Stimulated activated CD4-positive, alpha-beta T cell treated with anti-CD3 and anti-CD28 coated beads, Interleukin-4, amount 100 ng/mL, for 1 hour (primary cell): ENCODE results near the gene IER2.

ENCODE experiments used
- DNase-seq: peaks from one replicate; pipeline ENCODE4 v3.0.0-alpha.2; 2020

The IER2 gene, protein sequence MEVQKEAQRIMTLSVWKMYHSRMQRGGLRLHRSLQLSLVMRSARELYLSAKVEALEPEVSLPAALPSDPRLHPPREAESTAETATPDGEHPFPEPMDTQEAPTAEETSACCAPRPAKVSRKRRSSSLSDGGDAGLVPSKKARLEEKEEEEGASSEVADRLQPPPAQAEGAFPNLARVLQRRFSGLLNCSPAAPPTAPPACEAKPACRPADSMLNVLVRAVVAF

DNA sequence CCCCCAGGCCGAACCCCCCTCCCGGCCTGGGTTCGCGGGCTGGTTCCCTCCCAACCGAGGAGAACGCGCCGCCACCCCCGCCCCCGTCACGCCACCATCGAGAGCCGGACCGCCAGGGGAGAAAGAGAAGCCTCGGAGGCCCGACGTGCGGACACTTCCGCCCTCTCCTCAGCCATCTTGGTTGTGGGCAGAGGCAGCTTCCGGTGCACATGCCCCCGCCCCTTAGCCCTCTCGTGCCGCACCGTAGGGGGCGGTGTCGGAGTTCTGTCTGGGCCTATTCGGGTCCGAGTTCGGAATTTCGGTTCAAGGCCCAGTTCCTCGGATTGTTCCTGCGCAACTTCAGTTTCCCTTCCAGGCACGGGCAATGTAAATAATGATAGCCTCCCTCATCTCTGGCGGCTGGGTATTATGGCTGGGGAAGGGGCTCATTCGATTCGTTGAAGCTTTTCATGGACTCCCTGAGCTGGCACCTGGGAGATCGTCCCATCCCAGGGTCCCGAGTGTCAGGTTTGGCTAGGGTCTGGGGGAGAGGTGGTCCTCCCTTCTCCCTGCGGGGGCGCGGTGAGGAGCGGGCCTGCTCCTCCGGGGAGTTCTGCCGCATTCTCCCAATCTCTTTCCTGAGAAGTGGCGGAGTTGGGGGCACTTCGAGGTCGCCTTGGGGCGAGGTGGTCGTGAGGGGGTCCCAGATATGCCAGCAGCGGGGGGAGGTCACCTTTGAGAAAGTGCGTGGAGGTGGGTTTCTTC, at the start of gene IER2, which contains the start of gene STX10:
TSS of gene IER2 (plus strand) at position 225 of the 744 bp plus-strand sequence. CDS start 2,776 bp downstream, outside the sequence.
TSS of gene STX10 (minus strand) at position 189 of the 744 bp plus-strand sequence. CDS start 202 bp downstream, outside the sequence.
- peak; percentile 92 for DNase-seq

DNA sequence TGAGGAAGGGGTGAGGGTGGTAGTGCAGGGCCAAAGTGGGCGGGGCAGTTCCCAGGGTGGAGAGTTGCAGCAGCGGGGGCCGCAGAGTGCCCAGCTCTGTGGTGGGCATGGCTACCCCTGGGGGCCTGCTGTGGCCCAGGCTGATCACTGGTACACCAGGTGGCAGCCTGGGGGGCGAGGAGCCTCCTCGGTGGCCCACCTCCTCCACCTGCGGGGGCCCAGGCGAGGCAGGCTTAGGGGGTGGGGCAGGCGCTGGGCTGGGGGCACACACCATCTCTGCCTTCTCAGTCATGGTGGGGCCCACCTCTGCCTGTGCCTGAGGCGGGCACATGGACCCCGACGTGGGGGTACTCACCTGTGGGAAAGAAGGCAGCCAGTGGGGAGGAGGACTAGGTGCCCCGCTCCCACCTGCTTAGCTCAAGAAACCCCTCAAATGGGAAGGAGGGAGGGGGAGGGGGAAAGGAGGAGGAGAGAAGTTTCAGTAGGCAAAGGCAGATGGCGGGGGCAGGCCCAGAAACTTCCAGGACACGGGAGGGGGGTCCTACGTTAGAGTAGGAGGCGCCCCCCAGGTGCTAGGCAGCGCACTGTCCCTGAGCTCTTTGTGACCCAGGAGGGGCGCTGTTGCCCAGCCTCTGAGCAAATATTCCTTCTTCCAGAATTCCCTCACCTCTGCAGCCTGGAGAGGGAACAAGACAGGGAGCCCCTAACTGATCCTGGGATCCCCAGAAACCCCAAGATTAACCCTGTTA, 49.2 kb upstream of the IER2 start:
- no peak for DNase-seq

DNA sequence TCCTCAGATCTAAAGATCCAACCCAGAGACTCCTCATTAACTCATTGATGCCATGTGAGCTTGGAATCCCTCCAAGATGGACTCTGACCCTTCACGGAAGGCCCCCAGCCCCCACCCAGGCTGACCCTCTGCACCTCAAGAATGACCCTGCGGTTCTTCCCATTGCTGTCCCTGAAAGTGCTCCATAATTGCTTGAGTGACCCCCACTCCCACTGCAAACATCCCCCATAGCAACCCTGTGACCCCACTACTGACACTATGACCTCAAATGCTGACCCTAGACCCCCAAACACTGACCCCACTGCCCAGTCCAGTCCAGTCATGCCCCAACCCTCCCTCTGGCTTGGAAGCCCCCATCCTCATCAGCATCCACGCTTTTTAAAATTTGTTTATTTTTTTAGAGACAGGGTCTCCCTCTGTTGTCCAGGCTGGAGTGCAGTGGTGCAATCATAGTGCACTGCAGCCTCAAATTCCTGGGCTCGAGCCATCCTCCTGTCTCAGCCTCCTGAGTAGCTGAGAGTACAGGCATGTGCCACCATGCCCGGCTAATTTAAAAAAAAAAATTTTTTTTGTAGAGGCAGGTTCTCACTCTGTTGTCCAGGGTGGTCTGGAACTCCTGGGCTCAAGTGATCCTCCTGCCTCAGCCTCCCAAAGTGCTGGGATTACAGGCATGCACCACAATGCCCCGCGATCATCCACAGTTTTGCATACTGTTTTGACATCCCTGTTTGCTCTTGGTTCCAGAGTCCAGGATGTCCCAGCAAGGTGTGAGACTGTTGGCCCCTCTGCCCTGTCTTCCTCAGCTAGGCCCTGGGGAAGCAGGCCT, 48.4 kb upstream of the IER2 start:
- DNase-seq: no peak

DNA sequence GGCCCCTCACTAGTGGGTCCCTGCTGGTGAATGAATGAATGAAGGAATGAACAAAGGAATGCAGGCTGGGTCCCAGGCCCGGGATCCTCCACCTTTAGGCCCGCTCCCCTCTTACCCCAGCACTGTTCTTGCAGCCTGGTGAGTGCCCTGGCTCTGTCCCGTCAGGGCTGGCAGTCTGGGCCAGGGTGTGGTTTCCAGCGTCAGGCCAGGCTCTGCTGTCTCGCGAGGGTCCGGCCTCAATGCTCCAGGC, 47.9 kb upstream of the IER2 start:
- DNase-seq: no peak

DNA sequence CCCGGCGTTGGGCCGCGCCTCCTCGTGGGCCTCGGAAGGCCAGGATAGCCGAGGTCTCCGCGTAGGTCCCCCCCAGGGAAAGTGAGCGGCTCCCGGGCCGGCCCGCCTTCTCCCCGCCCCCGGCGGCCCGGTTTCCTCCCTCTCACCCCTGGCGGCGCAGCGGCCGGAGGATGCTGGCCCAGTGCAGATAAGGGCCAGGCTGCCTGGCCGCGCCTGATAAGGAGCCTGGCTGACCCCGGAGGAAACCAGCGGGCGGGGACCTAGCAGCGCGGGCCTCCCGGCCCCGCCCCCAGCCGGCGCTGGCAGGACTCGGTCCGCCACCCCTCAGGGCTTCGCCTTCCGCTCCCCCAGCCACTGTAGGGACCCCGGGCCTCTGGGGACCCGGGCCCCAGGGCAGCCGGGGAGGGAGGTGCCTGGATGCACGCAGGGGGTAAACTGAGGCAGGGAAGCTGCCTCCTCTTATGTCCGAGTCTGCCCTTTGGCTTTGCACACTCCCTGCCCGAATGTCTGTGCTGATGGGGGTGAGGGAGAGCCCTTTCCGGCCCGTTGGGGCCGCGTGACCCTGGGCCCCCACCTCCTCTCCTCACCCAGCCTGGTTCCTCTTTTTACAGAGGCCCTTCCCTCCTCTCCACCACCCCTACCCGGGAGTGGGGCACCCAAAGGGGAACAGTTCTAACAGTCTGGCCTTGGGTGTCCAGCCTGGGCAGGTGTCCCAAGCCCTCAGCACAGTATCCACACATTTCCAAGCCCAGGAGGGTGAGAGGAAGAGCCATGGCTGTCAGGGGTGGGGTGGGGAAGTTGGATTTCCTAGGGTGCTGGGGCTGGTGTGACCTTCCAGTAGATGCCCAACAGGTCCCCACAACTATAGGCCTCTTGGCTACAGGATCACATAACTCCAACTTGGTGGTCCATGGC, 47.3 kb upstream of the IER2 start, which contains the start of gene LYL1:
TSS of gene LYL1 (minus strand) at position 193 of the 915 bp plus-strand sequence. CDS start 1,687 bp downstream, outside the sequence.
- peak; percentile 42 for DNase-seq

DNA sequence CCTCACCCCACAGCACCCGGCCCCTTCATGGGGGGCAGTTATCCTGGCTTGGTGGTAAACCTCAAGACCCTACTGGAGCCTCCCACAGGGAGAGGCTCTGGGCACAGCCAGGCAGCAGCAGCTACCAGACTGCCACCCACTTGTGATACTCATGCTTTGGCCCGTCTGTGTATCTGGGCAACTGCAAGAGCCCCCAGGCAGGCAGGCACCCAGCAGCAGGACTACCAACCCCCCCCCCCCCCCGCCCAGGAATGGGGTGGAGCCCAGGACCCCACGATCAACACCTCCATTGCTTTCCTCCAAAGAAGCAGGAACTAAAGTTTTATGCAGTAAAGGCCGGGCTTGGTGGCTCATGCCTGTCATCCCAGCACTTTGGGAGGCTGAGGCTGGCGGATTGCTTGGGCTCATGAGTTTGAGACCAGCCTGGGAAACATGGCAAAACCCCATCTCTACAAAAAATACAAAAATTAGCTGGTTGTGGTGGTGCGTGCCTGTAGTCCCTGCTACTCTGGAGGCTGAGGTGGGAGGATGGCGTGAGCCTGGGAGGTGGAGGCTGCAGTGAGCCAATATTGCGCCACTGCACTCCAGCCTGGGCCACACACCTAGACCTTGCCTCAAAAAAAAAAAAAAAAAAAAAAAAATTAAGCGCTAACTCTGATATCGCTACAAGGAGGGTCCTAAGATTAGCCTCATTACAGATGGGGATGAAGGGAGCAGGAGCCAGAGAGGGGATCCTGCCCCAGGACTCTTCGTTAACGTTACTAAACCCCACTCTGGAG, 46.4 kb upstream of the IER2 start:
- no peak for DNase-seq

DNA sequence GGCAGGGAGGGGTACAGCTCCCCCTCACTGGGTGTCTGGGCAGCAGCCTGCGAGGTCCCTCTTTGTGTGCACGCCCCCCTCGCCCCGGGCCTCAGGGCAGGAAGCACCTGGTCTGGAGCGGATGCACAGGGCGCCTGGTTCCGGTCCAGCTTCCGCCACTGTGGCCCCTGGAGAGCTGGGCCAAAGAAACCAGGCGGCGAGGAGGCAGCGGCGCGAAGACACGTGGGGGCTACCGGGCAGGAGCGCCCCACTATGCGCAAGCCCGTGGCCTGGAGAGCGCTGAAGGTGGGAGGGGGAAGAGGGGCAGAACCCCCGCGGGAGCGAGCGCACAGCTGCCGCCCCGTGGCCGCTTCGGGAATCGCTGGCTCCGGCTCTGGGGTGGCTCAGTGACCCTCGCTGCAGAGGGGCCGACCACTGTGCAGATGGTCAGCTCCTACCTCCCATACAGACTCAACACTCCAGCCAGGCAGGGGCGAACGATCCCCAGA, 45.8 kb upstream of the IER2 start:
- peak; percentile 74 for DNase-seq

DNA sequence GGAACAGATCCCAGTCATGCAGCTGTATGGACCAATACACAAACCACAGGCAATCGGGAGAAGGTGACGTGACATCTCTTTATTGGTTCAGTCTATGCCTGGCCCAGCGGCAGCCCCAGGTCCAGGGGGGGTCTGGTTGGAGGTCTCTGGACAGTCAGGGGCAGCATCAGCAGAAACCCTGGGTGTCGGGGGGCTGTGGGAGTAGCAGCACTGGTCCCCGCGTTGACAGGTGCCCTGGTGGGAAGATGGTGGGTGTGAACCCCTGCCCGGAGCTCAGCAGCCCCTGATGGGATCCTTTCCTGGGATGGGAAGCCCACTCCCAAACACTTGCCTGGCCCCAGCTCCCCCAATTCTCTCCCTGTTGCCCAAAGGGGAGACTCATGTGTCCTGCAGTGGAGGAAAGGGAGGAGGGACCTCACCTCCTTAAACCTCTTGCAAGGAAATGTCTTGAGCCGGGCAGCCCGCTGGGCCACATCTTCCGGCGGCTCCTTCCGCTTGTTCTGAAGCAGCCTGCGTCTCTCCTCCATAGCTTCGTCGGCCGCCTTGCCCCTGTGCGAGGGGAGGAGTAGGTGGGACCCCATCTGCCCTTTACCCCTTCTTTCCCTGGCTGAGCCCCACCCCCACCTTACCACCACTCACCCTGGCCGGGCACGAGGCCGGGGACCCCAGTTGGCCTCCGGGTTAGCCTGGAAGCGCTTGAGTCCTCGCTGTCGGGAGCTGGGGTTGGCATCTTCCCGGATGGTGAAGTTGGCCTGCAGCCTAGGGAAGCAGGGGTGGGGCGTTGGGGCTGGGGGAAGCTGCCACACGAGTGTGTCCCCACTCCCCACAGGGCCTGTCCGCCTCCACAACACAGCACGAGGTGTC, 45.1 kb upstream of the IER2 start:
- DNase-seq: no peak

DNA sequence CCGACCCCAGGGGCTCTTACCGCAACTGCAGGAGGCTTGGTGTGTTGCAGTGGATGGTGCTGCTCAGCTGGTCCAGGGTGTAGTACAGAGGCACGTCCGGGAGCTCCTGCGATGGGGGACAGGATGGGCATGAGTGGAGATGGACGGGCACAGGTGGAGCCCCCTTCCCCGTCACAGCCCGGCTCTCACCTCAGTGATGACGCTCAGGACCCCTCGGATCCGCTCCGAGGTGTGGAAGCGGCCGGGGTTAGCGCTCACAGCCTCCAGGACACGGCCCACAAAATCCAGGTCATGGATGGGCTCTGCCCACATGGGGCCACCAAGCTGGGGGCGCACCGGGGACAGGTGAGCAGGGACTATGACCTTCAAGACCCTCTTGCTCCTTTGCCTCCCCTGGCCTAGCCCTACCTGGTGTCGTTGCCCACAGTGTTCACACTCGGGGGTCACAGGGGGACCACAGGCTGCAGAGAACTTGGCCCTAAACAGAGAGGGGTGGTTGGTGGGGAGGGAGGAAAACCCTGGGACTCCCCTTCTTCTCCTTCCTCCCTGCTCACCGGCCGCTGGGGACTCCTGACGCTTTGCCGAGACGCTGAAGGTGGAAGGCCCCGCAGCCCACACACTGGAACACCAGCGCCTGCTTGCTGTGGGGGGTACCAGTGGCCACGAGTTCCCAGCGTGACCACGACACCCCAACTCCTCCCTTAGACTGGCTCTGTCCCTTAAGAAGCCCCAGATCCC, 40.7 kb upstream of the IER2 start:
- DNase-seq: no peak

DNA sequence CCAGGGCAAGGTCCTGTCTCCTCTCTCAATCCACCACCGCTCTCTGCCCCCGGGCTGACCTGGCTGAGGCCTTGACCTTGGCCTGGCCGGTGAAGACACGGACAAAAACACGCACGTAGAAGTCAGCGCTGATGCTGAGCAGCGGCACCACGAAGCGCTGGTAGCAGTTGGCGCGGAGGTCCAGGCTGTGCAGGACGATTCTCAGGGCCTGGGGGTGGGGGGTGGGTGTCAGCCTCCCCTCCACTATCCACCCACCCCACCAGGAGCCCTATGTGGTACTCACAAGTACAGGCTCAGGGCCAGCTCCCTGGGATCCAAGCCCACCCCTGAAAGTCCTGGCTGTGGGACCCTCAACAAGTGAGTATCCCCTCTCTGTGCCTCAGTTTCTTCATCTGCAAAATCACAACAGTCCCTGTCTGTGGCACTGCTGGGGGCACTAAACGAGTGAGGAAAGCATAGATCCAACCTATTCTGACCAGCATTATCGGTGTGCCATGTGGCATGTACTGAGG, 40.1 kb upstream of the IER2 start:
- no peak for DNase-seq

DNA sequence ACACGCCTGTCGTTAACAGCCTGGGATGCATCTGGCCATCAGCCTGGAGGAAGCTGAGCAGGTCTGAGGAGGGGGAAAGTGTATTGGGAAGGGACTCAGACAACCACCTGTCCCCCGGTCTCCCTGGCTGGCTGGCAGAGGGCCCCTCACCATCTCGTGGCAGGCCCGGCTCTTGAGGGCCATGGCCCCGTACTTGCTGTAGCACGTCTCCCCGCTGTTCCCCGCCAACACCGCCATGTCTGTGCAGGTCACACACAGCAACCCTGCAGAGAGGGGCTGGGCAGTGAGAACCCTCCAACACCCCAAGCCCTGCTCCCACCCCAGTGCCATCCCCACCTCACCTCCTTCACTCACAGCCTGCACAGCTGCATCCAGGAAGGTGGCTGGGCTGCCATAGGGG, 37.7 kb upstream of the IER2 start:
- no peak for DNase-seq

DNA sequence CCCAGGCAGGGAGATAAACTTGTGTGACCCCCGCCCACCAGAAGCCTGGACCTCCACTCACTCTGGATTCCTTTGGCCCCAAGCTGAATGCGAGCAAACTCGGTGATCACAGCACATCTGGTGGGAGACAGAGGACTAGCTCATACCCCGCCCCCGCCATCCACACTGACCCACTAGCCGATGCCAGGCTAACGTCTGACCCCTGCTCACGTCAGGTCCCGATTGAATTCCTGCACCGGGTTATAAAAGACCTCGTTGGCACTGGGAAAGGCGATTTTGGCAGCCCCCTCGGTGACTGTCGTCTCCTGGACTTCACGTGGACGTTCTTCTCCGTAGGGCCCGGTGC, 34.3 kb upstream of the IER2 start:
- no peak for DNase-seq

DNA sequence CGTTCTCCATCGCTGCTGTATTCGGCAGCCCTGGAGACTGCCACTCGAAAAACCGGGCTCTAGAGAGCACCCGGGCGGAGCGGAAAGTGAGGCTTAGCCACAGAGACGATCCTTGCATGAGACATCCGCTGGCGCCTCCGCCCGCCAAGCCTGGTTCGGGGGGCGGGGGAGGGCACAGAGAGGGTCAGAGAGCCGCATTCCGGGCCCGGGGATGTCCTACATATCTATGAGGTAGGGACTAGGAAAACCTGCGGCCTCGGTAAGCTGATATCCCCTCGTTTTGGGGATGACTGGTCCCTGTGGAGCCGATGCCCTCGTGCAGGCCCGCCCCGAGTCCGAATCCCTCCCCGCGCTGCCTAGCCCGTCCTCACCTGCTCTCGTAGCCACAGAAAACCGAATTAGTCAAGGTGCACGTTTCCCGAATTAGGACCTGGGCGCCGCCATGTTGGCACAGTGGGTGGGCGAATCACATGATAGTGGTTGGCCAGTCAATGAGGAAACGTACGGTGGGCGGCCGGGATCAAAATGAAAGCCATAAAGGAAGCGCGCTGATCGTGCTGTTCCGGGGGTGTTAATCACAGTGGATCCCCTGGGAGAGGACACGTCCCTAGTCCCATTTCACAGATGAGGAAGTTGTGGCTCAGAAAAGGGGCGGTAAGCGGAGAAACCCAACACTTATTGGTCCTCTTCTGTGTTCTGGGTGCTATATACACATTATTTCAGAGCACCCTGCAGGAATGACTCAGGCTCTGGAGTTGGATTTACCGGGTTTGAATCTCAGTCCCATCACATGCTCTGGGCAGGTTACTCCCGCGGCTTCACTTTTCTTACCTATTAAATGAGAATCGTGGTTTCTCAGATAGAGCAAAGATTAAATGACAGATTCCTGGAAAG, 33.7 kb upstream of the IER2 start, which contains the start of gene TRMT1:
TSS of gene TRMT1 (minus strand) at position 459 of the 894 bp plus-strand sequence. CDS start at position 118, 341 bp downstream.
- DNase-seq: peak; percentile 94

DNA sequence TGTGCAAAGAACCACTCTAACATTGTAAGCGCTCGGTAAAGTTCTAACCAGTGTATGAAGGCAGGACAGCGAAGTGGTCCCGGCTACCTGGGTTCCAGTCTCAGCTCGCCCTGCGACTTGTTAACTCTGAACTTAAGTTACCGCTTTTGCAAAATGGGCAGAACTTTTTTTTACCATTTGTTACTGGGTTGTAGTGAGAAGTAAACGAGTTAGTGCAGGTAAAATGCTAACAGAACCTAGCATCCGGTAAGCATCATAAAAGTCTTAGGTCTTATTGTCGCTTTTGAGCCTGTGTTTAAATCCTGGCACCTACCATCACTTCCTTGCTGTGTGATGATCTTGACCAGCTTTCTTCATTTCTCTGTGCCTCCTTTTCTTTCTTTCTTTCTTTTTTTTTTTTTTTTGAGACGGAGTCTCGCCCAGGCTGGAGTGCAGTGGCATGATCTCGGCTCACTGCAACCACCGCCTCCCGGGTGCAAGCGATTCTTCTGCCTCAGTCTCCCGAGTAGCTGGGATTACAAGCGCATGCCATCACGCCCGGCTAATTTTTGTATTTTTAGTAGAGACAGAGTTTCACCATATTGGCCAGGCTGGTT, 32.9 kb upstream of the IER2 start:
- no peak for DNase-seq

DNA sequence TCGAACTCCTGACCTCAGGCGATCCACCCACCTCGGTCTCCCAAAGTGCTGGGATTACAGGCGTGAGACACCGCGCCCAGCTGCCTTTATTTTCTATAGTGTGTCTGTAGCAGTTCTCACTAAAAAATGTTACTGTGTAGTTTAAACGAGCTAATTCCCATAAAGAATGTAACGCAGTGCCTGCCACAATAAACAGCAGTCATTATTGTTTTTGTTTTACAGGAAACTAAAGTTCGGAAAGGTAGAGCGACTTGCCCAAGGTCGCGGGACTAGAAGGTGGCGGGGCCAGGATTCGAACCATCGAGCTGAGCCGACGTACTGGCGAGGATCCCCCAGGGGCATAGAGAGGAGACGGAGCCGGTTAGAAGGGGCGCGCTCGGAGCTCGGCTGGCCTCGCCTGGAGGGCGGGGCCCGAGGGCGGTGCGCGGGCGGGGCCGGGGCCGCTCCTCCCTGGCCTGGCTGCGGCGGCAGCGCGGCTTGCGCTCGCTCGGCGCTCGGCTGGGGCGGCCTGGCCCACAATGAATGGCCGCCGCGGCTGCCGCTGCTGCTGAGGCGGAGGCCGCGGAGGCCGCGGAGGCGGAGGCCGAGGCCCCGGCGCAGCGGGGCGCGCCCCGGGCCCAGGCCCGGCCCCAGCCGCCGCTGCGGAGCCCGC, 32.3 kb upstream of the IER2 start, which contains the start of gene NACC1:
TSS of gene NACC1 (plus strand) at position 493 of the 652 bp plus-strand sequence. CDS start 16,944 bp downstream, outside the sequence.
- peak; percentile 91 for DNase-seq

DNA sequence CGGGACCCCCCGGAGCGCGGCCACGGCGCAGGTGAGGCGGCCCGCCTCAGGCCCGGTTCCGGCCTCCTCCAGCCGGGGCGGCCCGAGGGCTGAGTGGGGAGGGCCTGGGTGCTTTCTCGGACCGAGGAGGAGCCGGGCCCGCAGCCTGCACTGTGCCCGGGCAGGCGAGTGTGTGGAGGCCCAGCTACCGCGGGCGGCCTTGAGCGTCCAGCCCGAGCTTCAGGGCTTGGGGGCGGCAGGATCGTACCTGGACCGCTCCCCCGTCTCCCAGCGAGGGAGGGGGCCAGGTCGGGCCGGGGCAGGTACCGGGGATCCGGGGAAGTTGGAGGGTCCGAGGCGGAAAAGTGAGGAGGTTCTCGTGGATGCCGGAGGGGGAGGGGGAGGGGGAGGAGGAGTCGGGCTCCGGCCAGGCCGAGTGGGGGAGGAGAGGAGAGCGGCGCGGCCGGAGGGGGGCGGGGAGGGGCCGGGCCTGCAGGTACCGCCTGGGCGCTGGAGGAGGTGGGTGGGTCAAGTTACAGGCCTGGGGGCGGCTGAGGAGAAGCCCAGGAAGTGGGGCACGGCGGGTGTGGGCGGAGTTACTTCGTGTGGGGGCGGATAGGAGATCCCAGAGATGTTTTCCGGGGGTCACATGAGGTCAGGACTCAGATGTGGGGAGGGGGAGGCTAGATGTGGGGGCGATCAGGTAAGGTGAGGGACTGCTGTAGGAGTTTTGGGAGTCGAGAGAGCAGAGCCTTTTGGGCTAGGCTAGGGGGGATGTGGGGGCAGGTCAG, 31.6 kb upstream of the IER2 start:
- peak; percentile 52 for DNase-seq
